Calu3 (cell line): ENCODE results near the gene SBK2. TPM values are rescaled to one million over a fixed set of nuclear protein-coding genes. Genes with fewer than 3 reads are reported as not detected.

Source experiments
- BruUV-seq: library from RNA; stranded (reverse); fragments of 400-500 nt; replicated peaks from 2 replicates; lab custom pipeline; 2021; lab: Mats Ljungman, UMichigan
- CTCF ChIA-PET: fragments of 300-600 bp; sonication (Branson Sonifier 250); formaldehyde crosslinking; loops from one replicate; lab custom pipeline; 2022; ENCODE audit warnings: antibody characterized with exemption; lab: Charles Lee
- DNase-seq: peaks from one replicate; pipeline ENCODE4 v3.0.0; 2022
- H3K27ac Mint-ChIP-seq: one replicate; pipeline ENCODE4 v1.8.0; 2022; ENCODE audit warnings: mixed read lengths; ENCODE audit not compliant: unreplicated experiment
- H3K27me3 Mint-ChIP-seq: one replicate; pipeline ENCODE4 v1.8.0; 2022; ENCODE audit warnings: mixed read lengths; ENCODE audit not compliant: unreplicated experiment
- H3K36me3 Mint-ChIP-seq: one replicate; pipeline ENCODE4 v1.8.0; 2022; ENCODE audit warnings: mild to moderate bottlenecking, moderate library complexity, mixed read lengths; ENCODE audit not compliant: insufficient read depth, unreplicated experiment
- H3K4me1 Mint-ChIP-seq: one replicate; pipeline ENCODE4 v1.8.0; 2022; ENCODE audit warnings: mild to moderate bottlenecking, low read depth, mixed read lengths; ENCODE audit not compliant: unreplicated experiment
- H3K4me3 Mint-ChIP-seq: one replicate; pipeline ENCODE4 v1.8.0; 2022; ENCODE audit warnings: mild to moderate bottlenecking, low read depth, moderate library complexity, mixed read lengths; ENCODE audit not compliant: unreplicated experiment
- H3K9me3 Mint-ChIP-seq: one replicate; pipeline ENCODE4 v1.8.0; 2022; ENCODE audit warnings: low read depth, mixed read lengths; ENCODE audit not compliant: unreplicated experiment
- CTCF ChIP-seq: fragments of 200-600 bp; IDR thresholded peaks from one replicate; pipeline ENCODE4 v1.8.0; 2022; ENCODE audit warnings: antibody characterized with exemption; ENCODE audit not compliant: unreplicated experiment
- intact Hi-C: fragments of 100-400 bp; cut with micrococcal nuclease; formaldehyde crosslinking; loops from one replicate; pipeline ENCODE4 v1.10.0; 2022; ENCODE audit not compliant: unreplicated experiment
- total RNA-seq: library from RNA; stranded (reverse); gene quantifications from 2 replicates; pipeline ENCODE4 v1.2.3, GENCODE V29; 2022

The SBK2 gene
- total RNA-seq, 1 experiment from 2014 or later = not detected

DNA sequence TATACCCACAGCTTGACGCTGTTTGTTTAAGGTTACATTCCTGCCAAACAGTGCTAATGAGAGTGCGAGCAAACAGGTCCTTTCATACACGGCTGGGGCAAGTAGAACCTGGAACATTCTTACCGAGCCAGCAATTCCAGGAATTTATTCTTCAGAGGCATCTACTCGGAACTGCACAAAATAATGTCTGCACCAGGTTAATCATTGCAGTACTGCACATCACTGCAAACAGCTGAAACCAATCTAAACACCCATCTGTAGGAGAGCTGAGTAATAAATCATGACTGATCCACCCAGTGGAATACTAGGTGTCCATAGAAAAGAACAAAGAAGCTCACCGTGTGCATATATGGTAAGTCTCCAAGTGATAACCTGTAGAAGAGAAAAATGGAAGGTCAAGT lies 44.9 kb upstream of the SBK2 start:
- Mint-ChIP-seq H3K4me3 (peak overlapping the region; percentile 80), H3K9me3 (no peaks in the 10 kb centered on the region), H3K27me3 (peaks cover 21% of the 10 kb centered on the region), H3K27ac (no peak overlapping the region), H3K36me3 (peaks cover 28% of the 10 kb centered on the region), H3K4me1 (peaks cover 39% of the 10 kb centered on the region)
- intact Hi-C loops = loop anchor here (5.0 kb wide), 1 partner anchor 35 kb away; the partner anchor contains the start of gene SBK3
- no peak for TF ChIP-seq CTCF
- CTCF ChIA-PET = interaction anchor here (0.5 to 1.5 kb wide), 3 partner anchors 17 to 50 kb away, joined by 3 to 11 read pairs (median 4); partner anchors contain the start of gene FIZ1
- no peak for DNase-seq
- BruUV-seq = no TSS peak

DNA sequence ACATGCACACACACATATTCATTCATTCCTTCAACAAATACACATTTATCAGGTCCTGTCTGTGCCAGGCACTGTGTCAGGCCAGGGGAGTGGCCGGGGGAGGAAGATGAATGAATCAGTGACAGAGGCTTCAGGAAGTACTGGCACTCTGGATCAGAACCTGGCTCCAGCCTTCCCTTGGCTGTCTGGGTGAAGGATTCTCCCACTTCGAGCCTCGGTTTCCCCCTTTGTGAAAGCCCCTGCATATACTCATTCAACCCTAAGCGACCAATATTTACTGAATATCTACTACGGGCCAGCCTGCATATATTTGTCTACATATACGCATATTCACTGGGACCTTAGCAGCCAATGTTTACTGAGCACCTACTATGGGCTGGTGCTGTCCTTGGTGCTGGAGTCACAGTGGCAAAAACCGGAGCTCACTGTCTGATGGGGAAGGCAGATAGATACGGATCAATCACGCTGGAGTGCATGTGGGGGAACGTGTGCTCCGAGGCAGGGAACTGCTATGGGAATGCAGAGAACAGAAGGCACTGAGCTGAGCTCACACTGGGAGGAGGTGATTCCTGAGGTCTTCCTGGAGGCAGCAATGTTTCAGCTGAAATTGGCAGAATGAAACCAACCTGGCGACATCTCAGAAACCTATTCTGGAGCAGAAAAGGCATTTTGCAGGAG lies 44.4 kb upstream of the SBK2 start:
- CTCF ChIA-PET = interaction anchor here (0.5 to 1.5 kb wide), 4 partner anchors 13 to 50 kb away, joined by 3 to 11 read pairs (median 4); partner anchors contain the start of gene FIZ1
- intact Hi-C loops = loop anchor here (5.0 kb wide), 1 partner anchor 34 kb away; the partner anchor contains the start of gene SBK3
- Mint-ChIP-seq H3K27ac (peak overlapping the region; percentile 52), H3K27me3 (peaks cover 17% of the 10 kb centered on the region), H3K9me3 (no peaks in the 10 kb centered on the region), H3K4me3 (peak overlapping the region; percentile 80), H3K4me1 (peaks cover 35% of the 10 kb centered on the region), H3K36me3 (peaks cover 28% of the 10 kb centered on the region)
- peak; percentile 44 for DNase-seq
- no TSS peak for BruUV-seq
- no peak for TF ChIP-seq CTCF

GRCh38 chr19:55580628-55581144 lies 43.8 kb upstream of the SBK2 start, which contains the start of gene ZNF579:
ZNF579 (minus strand) TSS chr19:55580848; CDS start chr19:55579639, 1,209 bp downstream.
- CTCF ChIA-PET = interaction anchor here (0.6 to 1.5 kb wide), 2 partner anchors 14 to 18 kb away, joined by 4 read pairs; partner anchors contain the start of gene FIZ1
- Mint-ChIP-seq H3K4me1 (peaks cover 29% of the 10 kb centered on the region), H3K27ac (peak within 1 kb of the TSS; percentile 52), H3K4me3 (peak within 1 kb of the TSS; percentile 80), H3K36me3 (peaks cover 28% of the 10 kb centered on the region), H3K27me3 (peaks cover 11% of the 10 kb centered on the region), H3K9me3 (no peaks in the 10 kb centered on the region)
- DNase-seq = peak; percentile 95
- no peak for TF ChIP-seq CTCF
- intact Hi-C loops = loop anchor here (5.0 kb wide), 1 partner anchor 33 kb away; the partner anchor contains the start of gene SBK3
- no TSS peak for BruUV-seq

DNA sequence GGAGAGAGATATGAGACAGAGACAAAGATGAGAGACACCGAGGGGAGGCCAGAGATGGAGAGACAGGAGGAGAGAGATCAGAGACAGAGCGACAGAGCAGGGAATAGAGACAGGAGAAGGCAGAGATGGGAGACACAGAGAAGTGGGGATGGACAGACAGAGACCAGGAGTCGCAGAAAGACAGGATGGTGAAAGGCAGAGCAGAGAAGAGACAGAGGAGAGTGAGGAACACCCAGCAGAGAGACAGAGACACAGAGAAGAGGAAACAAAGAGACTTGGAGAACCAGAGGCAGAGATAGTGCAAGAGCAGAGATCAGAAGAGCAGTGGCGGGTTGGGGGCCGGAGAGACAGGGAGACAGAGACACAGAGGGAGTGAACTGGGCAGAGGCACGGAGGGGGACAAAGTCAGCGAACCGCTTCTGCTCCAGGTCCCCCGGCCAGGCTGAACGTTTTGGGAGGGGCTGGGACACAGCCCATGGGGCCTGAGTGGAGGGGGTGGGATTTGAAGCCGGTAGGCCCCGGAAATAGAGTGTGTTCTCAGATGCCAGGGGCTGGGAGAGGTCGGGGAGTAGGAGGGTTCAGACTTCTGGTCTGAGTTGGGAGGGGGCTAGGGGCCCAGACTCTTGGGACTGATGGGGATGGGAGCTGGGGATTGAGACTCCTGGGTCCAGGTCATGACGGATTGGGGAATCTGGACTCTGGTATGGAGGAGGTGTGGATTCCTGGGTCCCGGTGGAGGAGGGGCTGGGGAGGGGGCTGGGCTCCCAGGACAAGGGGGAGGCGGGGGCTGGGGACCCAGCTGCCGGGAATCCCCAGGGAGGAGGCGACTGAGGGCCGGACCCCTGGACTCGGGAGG lies 43.1 kb upstream of the SBK2 start:
- peak overlapping the region; percentile 52 for H3K27ac Mint-ChIP-seq
- H3K4me1 Mint-ChIP-seq = peaks cover 22% of the 10 kb centered on the region
- no peaks in the 10 kb centered on the region for H3K9me3 Mint-ChIP-seq
- TSS peak; percentile 30 for BruUV-seq
- intact Hi-C loops = loop anchor here (5.0 kb wide), 1 partner anchor 33 kb away; the partner anchor contains the start of gene SBK3
- CTCF ChIA-PET = interaction anchor here (1.5 kb wide), 1 partner anchor 19 kb away, joined by 4 read pairs; the partner anchor contains the start of gene FIZ1
- H3K36me3 Mint-ChIP-seq = peaks cover 28% of the 10 kb centered on the region
- no peak for TF ChIP-seq CTCF
- H3K4me3 Mint-ChIP-seq = peak overlapping the region; percentile 80
- H3K27me3 Mint-ChIP-seq = peaks cover 4% of the 10 kb centered on the region
- no peak for DNase-seq
